GM04504 (cell line): ENCODE data around the gene HOXD4.

Experiments used
- DNase-seq: peaks from one replicate; pipeline ENCODE4 v3.0.0-alpha.2; 2012; ENCODE audit warnings: low read depth

Gene HOXD4

DNA sequence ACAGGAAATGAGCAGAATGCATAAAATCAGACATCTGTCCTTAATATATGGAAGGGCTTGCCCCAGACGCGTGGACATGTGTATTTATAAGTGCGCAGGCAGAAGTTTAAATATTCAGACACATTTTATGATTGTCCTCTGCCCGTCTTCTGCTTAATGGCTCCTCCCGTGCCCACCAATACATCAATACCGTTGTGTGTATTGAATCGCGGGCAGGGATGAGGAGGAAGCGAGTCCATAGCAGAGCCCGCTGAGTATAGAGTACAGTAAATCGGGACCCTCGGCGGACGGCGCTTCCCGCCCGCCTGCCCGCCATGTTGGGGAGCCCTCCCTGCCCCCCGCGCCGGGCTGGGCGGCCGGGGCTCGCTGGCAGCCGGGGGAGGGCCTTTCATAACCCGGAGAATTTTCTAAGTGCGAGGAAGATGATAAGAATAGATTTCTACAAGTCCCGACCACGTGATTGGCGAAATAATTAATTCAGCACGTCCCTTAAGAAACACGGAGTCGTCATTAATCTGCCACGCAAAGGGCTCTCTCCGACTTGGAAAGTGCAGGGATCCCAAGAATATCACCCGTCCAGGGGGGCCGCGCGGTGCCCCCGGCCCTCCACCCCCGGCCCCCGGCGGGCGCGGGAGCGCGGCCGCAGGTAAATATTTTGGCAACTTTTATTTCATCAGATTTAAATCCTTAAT, 5.6 kb downstream of the HOXD4 start, which contains the start of gene HOXD3:
Gene HOXD3 (plus strand): TSS at position 501 of the 692 bp plus-strand sequence. CDS start 11,808 bp downstream, outside the sequence.
- no peak for DNase-seq

DNA sequence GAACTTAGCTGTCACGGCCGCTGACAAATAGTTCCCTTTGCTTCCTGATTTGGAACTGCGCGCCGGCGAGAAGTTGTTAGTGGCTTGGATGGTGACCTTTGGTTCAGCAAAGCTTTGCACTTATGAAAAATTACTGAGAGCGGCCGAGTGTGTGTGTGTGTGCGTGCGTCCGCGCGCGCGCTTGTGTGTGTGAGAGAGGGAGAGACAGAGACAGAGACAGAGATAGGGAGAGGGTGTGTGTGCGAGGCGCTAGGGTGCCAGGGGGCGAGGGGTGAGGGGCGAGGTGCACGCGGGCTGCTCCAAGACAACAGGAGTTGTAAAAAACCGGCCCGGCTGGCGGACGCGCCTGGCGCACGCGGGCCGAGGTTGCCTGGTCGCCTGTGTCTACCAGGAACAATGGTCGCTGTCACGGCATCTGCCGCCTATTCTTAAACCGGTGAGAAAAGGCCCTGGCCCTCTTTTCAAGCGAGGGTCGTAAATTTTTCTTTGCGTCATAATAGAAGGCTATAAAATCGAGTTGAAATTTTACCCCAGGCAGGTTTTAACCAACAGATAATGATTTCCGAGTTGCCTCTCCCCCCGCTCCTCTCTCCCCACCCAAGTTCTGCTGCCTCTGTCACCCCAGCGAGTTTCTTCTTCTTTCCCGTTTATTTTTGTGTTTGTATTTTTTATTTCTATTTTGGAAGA, 6.3 kb downstream of the HOXD4 start:
- no peak for DNase-seq

DNA sequence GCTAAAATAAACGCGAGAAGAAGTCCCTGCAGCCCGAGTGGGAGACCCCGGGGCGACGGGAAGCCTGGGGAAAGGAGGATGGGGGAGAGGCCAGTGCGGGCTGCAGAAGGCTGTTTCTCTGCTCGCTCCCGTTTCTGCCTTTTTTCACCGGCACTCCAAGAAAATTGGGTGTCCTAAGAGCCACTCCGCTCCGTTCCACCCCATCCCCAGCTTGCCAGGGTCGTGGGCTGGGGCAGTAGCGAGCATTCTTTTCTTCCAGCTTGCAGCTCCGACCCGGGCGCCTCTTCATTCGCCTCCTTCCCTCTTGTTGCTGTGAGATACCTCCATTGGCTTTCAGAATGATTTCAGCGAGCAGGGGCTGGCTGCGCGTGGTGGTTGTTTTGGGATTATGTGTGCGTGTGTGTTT, 6.8 kb downstream of the HOXD4 start:
- no peak for DNase-seq

DNA sequence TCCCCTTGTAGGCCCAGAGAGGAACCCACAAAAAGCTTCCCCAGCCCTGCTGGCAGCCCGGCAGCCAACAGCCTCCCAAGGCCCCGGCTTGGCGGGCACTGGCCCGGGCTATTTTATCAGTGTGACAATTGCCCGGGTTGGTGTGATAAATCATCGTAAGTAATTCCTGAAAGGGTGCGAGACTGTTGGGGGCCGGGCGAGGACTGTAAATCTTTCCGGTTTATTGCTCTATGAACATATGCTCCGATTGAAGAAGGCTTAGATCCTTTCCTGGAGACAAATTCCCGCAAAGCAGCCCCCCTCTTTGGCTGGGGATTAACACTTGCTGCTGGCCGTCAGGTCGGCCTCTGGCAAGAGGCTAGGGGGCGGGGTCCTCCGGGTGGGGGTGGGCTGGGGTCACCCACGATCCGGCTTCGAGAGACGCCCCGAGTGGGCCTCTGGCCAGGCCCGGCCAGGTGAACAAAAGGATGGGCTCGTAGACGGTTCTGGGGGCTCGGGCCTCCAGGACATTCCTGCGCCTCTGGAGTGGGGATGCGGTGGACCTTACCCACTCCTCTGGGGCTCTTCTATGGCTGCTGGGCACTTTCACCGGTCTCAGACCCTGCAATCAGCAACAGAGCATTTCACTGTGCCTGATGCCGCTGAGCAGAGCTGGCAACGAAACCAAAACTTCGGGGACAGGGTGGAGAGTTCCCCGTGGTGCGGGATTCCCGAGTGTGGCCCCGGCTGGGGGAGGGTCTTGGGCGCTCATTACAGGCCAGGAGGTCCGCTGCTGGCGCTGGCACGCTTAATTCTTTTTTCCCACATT, 7.7 kb downstream of the HOXD4 start:
- no peak for DNase-seq

DNA sequence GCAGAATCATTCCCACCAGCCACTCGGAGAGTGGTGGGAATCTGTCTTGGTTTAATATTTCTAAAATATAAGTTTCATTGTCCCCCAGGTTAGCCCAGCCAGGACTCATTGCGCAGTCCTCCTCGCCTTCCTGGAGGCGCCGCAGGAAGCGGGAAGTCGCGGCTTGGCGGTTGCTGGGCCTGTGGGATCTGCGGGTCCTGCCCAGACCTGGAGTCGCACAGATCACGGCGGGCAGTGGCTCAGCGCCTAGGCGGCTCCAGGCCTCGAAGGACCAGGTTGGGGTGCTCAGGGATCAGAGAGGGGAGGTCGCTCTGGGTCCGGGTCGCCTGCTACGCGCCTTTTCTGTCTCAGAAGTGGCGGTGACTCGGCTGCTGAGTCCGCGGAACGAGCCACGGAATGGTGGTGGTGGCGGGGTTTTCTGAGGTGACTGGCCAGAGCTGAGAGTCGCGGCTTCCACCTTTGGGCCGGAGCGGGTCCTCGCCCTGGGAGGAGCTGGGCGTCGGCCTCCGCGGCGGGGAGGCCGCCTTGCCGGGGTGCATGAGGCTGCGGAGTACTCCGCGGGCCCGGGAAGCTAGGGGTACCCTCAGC, 8.4 kb downstream of the HOXD4 start:
- no peak for DNase-seq

DNA sequence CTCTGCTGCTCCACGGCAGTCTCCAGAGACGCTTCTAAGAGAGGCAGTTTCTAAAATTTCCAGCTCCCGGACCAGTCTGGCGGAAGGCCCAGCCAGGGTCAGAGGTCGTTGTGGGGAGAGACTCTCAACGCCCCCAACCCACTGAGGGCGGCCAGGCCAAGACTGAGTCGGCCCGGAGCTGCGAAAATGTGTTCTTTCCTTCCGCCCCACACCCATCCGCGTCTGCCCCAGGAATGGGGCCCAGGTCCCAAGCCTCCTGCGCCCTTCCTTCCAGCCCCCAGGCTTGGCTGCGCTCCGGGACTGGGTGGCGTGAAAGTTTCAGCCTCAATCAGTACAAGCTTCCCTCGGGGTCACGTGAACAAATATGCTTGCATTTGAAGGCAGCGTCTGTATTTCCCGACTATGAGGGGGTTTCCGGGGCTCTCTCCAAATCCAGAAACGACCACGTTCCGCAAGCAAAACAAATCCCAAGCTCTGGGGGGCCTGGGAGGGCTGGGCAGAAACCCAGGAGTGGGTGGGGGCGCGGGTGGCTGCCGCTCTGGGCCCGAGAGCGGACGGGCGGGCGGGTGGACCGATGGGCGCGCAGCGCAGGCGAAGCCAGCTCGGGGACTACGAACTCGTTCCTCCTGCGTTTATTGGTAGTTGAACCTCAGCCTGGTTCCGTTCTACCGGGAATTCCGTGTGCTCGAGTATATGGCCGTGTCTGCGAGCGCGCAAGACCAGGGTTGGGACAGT, 9.1 kb downstream of the HOXD4 start:
- DNase-seq, result no peak

DNA sequence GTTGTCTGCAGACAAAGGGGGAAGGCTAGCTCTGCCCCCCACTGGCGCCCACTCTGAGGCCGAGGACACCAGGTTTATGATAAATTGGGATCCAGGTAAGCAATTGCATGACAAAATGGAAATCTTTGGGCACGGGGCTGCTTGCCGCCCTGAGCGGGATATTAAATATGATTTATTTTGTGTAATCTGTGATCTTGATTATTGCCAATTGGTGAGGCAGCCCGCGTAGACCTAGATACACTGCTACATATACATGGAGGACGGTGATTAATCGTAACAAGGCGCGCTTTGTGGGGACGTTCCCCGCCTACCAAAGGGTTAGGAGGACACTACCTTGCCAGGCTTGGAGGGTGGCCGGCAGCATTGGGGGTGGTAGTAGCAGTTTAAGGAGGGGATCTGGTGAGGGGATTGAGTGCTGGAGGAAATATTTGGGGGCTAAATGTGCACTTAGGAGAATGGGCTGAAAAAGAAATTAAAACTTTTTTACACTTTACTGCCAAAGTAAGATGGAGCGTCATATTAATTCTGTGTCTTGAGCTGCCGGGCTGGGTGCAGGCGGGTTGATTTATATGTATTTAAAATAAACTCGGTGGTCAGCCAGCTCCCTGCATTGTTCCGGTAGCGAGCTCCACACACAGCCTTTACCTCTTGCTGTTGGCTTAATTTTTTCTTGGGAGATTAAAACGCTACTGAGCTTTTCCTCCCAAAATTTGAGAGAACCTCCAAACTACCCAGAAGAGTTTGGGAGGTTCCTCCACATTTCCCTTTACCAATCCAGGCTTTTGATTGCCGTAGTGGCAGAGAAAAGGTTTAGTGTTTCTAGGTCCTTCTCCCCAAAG, 9.9 kb downstream of the HOXD4 start:
- DNase-seq, result no peak

DNA sequence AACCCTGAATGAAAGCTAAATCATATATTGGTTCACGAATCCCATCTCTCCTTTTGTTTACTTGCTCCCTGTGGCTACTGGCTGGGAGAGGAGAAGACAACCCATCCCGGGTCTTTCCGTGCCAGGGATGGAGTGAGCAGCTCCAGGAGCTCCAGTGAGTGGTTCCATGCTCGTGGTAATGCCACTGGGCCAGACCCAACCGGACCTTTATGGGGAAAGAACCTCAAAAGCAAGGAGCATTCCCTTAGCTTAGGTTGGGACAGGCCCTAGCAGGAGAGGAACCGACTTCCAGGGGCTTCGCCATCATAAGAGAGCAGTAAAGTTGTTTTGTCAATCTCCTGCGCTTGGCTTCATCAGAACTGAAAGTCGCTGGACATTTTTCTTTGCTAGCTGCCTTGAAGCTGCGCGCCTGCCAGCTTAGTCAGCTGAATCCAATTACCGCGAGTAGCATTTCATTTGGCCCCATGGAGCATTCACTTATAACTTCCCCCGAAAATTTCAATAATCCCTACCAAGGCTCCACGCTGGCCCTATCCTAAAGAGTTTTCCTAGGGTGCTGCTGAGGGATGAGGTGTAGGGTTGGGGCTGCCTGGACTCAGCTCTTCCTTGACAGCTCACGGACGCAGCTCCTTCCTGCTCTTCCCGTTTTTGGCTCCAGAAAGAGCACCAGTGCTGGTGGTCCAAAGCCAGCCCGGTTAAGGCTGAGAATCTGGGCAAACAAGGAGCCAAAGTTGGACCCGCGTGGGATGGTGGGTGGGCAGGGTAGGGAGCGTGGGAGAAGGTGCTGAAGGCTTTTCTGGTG, 10.7 kb downstream of the HOXD4 start:
- DNase-seq, result no peak

DNA sequence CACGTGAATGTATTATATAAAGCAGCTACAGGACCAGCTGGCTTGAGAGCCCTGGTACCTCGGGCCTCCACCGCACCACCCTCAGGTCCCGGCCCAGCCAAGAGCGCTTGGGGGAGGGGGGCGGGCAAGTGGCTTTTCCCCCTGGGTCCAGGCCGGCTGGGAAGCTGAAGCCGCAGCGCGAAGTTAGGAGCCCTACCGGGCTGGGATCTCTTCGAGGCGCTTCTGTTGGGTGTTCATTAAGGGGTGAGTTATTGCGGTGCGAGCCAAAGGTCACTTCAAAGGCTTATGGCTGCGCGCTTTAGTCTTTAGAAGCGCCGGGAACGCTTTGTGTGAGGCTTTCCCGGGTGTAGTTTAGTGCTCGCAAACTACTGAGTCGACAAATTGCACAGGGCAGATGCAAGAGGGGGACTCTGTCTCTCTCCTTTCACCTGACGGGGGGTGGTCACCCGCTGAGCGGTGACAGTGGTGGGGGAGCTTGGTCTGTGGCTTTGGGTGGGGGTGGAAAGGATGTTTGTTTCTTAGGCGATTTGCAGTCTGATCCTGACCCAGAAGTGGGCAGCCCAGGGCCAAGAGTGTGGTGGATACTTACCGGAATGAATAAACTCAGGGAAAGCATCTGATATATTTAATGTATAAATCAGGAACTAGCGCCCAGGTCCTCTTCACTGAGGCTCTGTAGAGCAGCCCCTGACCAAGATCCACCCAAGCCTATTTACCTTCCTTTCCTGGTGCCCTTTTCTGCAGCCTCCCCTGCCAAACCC, 11.7 kb downstream of the HOXD4 start:
- DNase-seq, result no peak

DNA sequence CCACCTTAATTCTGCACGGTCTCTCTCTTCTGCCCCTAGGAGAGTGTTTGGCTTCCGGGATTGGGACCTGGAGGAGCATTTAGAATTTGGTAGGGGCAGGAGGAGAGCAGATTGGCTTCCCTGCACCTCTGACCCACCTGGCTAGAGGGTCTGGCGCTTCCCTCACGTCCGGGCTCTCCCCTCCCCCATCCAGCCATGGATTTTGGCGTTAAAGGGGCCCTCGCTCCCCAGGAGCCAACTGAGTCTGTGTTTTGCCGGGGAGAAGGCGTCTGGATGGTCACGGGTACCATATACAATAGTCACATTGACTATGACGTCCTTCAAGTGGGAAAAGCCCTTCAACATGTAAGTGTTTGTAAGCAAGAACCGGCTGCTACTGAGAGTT, 12.3 kb downstream of the HOXD4 start:
- no peak for DNase-seq

DNA sequence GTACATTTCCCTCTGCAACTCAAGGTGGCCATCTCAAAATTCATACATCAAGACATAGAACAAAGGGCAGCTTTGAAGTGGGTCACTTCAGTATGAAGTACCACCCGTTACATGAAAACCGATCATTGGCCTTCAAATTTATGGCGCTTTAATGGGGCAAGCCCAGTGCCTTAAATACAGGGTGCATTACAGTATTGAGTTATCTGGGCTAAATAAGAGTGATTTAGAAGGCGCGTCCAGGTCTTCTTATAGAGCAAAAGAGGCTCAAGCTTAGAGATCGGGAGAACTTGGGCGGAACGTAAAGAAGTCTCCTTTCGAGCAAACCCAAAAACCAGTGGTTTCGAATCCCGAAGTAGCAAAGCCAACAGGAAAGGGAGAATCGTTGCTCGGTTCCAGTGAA, 12.9 kb downstream of the HOXD4 start:
- DNase-seq, result no peak

DNA sequence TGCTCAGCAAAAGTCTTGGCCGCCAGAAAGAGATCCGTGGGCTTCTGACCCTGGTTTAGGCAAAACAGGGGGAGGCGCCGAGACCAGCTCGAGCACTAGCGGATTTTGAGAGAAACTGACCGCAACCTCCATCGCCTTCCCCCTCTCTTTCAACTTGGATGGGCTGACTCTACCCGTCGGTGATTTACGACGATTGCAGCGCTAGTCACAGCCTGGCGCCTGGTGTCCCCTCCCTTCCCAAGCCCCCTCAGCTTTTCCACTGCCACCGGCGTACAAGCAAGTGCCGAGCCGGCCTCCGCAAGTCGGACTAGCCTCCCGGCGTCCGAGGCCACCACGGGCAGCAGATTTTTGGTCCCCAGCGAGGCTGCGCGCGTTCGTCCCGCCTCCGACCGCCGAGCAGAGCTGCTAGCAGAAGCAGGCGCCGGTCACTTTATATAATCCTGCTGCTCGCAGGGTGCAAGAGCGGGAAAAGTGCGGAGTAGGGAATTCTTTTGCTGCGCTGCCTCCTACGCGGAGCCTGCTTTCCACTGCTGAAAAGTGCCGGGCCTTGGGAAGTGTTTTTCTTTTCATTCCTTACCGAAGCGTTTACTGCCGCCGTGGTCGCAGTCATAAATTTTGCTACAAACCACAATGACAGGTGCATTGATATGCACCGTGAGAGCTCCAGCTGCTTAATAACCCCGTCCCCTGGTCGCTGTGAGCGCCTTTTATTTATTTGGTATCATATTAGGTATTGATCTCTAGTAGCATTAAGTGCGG, 13.4 kb downstream of the HOXD4 start:
- DNase-seq, result no peak

DNA sequence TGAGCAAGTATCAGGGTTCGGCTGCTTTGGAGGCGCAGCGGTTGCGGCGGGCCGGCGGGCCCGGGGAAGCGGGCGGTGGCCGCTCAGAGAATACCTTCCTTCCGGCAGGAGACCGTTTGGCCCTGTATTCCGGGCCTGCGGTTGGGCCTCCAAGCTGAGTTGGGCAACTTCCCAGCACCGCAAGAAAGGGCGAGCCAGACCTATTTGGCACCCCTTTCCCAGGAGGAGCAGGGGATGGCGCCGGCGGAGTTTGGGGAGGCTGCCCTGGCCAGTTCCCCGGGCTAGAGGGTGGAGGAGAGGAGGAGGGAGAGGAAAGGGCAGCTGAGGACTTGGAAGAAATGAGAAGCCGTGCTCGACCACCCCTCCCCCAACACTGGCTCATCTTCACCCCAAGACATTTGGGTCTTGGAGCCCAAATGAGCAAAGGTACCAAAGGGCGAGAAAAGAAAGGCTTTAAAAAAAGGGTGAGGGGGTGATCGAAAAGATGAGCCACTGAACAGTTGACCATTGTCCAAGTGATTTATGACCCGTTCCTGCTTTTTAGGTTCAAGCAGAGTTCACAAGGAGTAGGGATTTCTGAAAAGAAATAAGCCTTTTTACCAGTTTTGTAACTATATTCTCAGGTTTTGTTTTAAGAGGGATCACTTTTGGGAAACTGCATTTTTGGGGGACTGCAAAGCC, 14.2 kb downstream of the HOXD4 start:
- DNase-seq, result no peak

DNA sequence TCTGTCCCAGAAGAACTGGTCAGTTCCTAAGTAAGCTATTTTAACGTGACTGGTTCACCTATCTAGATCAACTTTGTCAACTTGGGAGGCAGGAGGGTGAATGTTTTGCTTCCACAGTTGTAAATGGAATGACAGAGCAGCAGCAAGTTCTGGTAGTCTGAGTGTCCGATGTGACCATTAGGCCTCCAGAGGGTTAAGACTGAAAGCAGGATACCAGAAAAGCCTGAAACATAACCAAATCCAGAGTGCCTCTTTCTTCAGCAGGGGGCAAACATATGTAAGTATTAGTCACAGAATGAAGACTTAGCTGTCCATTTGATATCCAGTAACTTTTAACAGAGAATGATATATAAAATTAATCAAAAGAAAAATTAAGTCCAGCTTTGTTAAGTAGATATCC, 14.9 kb downstream of the HOXD4 start:
- DNase-seq, result no peak

DNA sequence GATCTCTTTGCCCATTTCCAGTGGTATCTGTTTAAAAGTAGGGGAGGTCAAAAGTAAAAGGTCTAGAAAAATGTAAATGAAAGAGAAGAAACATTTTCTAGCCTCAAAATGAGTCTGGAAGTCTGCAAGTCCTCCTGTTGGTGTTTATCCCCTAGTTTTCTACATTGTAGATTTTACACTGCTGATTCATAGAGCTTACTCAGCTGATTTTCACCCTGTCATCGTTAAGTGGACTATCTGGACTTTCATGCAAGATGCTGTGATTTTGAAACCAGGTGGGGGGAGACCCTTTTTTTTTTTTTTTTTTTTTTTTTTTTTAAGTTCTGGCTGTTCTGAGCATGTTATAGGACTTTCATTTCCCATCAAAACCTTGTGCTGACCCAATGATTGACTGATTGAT, 16.0 kb downstream of the HOXD4 start:
- no peak for DNase-seq

DNA sequence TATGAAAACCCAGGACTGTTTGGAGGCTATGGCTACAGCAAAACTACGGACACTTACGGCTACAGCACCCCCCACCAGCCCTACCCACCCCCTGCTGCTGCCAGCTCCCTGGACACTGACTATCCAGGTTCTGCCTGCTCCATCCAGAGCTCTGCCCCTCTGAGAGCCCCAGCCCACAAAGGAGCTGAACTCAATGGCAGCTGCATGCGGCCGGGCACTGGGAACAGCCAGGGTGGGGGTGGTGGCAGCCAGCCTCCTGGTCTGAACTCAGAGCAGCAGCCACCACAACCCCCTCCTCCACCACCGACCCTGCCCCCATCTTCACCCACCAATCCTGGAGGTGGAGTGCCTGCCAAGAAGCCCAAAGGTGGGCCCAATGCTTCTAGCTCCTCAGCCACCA, 17.8 kb downstream of the HOXD4 start:
- DNase-seq, result no peak

DNA sequence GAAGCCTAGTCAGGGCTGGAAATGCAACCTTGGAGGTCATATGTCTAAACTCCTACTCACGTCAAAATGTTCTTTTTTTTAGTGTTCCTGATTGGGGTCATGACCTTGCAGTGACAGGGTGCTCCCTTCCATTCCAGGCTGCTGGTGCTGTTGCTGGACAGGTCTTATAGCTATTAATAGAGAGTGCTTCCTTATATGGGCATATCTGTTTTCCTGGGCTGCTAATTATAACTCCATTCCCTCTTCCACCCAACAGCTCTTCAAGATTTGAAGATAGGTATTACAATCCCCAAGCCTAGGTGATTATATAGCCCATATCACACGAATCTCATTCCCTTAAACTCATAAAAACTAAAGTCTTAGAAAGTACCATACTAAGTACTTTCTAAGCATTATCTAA, 18.4 kb downstream of the HOXD4 start:
- DNase-seq, result no peak
